Measurements from ENCODE around the gene STARD9.

- no peak for TF ChIP-seq HIVEP1 (CRISPR knock-in tag; IDR thresholded peaks at IDR 0.05)
- TF ChIP-seq NR2F6 (IDR thresholded peaks at IDR 0.05) = no peak
- no peak for TF ChIP-seq NR2F6 (CRISPR knock-in tag; IDR thresholded peaks at IDR 0.05)
- no peak for TF ChIP-seq ZNF724P (CRISPR knock-in tag; IDR thresholded peaks at IDR 0.05; ENCODE audit: borderline replicate concordance)
- TF ChIP-seq ZNF143 (CRISPR knock-in tag; IDR thresholded peaks at IDR 0.05) = no peak
- no peak for TF ChIP-seq USF2 (IDR thresholded peaks at IDR 0.05; ENCODE audit: low read depth, low read length)
- TF ChIP-seq USF2 (CRISPR knock-in tag; IDR thresholded peaks at IDR 0.05; ENCODE audit: borderline replicate concordance) = no peak
Observed at GRCh38 chr15:42670451-42670850, 95.0 kb downstream of the STARD9 start.
